ENCODE measurements around the gene LRRK1.
A peak's percentile ranks its signal among the peaks of the same experiment; 100 is the strongest.

The LRRK1 gene

GRCh38 chr15:100908466-100908865, 10.7 kb upstream of the LRRK1 start:
- Histone ChIP-seq H3K9me2 (replicated peaks; ENCODE audit: control insufficient read depth, low read length) (no peaks in the 10 kb centered on the region), H3K79me2 (ENCODE audit: control insufficient read depth, low read length) (no peaks in the 10 kb centered on the region), H3K36me3 (ENCODE audit: control insufficient read depth, low read length) (peaks cover 11% of the 10 kb centered on the region), H3K4me2 (ENCODE audit: low read length) (no peak overlapping the region), H3K27me3 (ENCODE audit: control insufficient read depth, low read length) (no peaks in the 10 kb centered on the region), H3K9me3 (ENCODE audit: control insufficient read depth, insufficient read depth, low read length) (no peaks in the 10 kb centered on the region), H3F3A (ENCODE audit: control insufficient read depth, insufficient read depth) (no peaks in the 10 kb centered on the region), H3K4me1 (ENCODE audit: control insufficient read depth, low read length) (no peaks in the 10 kb centered on the region), H3K27ac (ENCODE audit: low read depth, low read length) (no peak overlapping the region), H3K4me3 (ENCODE audit: low read length) (no peak overlapping the region), H4K20me1 (ENCODE audit: control insufficient read depth, insufficient read depth, low read depth, low read length) (no peaks in the 10 kb centered on the region)
- TF ChIP-seq, protein P1, sequence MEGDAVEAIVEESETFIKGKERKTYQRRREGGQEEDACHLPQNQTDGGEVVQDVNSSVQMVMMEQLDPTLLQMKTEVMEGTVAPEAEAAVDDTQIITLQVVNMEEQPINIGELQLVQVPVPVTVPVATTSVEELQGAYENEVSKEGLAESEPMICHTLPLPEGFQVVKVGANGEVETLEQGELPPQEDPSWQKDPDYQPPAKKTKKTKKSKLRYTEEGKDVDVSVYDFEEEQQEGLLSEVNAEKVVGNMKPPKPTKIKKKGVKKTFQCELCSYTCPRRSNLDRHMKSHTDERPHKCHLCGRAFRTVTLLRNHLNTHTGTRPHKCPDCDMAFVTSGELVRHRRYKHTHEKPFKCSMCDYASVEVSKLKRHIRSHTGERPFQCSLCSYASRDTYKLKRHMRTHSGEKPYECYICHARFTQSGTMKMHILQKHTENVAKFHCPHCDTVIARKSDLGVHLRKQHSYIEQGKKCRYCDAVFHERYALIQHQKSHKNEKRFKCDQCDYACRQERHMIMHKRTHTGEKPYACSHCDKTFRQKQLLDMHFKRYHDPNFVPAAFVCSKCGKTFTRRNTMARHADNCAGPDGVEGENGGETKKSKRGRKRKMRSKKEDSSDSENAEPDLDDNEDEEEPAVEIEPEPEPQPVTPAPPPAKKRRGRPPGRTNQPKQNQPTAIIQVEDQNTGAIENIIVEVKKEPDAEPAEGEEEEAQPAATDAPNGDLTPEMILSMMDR (IDR thresholded peaks at IDR 0.05; ENCODE audit: low read depth, low read length, poor library complexity, severe bottlenecking): no peak

GRCh38 chr15:100909565-100909964, 9.6 kb upstream of the LRRK1 start:
- H3K79me2 ChIP-seq (ENCODE audit: control insufficient read depth, low read length): peaks cover 3% of the 10 kb centered on the region
- no peak for TF ChIP-seq EZH2phosphoT487 (IDR thresholded peaks at IDR 0.05; ENCODE audit: borderline replicate concordance, low read length)
- TF ChIP-seq, protein P1 (IDR thresholded peaks at IDR 0.05; ENCODE audit: low read depth, low read length, poor library complexity, severe bottlenecking): no peak
- H4K20me1 ChIP-seq (ENCODE audit: control insufficient read depth, insufficient read depth, low read depth, low read length): no peaks in the 10 kb centered on the region
- H3K27ac ChIP-seq (ENCODE audit: low read depth, low read length): no peak overlapping the region
- H3K9me3 ChIP-seq (ENCODE audit: control insufficient read depth, insufficient read depth, low read length): no peaks in the 10 kb centered on the region
- H3K4me2 ChIP-seq (ENCODE audit: low read length): no peak overlapping the region
- no peaks in the 10 kb centered on the region for H3K9me2 ChIP-seq (replicated peaks; ENCODE audit: control insufficient read depth, low read length)
- H3F3A ChIP-seq (ENCODE audit: control insufficient read depth, insufficient read depth): no peaks in the 10 kb centered on the region
- no peak overlapping the region for H3K4me3 ChIP-seq (ENCODE audit: low read length)
- peaks cover 15% of the 10 kb centered on the region for H3K36me3 ChIP-seq (ENCODE audit: control insufficient read depth, low read length)
- no peaks in the 10 kb centered on the region for H3K4me1 ChIP-seq (ENCODE audit: control insufficient read depth, low read length)
- H3K27me3 ChIP-seq (ENCODE audit: control insufficient read depth, low read length): no peaks in the 10 kb centered on the region

DNA sequence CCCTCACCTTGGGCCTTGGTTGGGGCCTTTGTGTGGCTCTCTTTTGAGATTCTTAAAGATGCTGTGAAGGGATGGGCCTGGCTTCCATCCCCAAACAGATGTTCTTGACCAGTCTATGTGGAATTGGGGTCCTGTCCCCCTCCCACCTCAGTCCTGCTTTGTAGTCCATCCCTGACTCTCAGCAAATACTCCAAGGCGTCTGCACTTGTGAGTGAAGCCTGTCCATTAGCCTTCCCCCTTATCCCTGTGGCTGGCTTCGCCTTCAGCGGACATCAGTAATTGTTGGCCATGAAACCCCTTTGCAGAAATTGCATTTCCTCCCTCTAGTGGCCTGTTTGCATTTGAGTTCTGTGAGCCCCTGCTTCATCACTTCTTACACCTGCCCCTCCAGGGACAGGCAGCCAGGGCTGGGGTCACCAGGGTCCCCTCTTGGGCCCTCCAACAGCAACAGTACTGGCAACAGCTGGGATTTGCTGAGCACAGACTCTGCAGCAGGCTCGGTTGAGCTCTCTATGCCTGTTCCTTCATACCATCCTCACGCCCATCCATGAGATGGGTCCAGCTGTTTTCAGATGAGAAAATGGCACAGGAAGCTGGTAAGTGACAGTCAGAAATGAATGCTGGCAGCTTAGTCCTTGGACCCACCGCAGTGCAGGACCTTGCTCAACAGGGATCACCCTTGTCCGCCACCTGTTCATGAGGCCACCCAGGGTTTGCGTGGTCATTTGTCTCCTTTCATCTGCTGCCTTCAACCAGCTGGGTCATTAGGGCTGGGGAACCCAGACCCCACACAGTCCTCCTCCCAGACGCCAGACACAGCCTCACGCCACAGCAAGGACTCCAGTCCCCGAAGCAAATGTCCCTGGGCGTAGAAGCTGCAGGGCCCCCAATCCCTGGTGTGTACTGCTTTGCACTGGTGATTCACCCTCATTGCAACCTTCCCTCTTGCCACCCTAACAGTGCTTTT, 8.9 kb upstream of the LRRK1 start:
- H3K9me2 ChIP-seq (replicated peaks; ENCODE audit: control insufficient read depth, low read length): no peaks in the 10 kb centered on the region
- no peaks in the 10 kb centered on the region for H3K4me1 ChIP-seq (ENCODE audit: control insufficient read depth, low read length)
- peaks cover 22% of the 10 kb centered on the region for H3K36me3 ChIP-seq (ENCODE audit: control insufficient read depth, low read length)
- no peaks in the 10 kb centered on the region for H3F3A ChIP-seq (ENCODE audit: control insufficient read depth, insufficient read depth)
- no peaks in the 10 kb centered on the region for H3K27me3 ChIP-seq (ENCODE audit: control insufficient read depth, low read length)
- TF ChIP-seq, protein P1 (IDR thresholded peaks at IDR 0.05; ENCODE audit: low read depth, low read length, poor library complexity, severe bottlenecking): peak; percentile 34
- no peak for TF ChIP-seq EZH2phosphoT487 (IDR thresholded peaks at IDR 0.05; ENCODE audit: borderline replicate concordance, low read length)
- no peak overlapping the region for H3K4me3 ChIP-seq (ENCODE audit: low read length)
- H4K20me1 ChIP-seq (ENCODE audit: control insufficient read depth, insufficient read depth, low read depth, low read length): no peaks in the 10 kb centered on the region
- no peaks in the 10 kb centered on the region for H3K9me3 ChIP-seq (ENCODE audit: control insufficient read depth, insufficient read depth, low read length)
- H3K4me2 ChIP-seq (ENCODE audit: low read length): no peak overlapping the region
- no peak overlapping the region for H3K27ac ChIP-seq (ENCODE audit: low read depth, low read length)
- H3K79me2 ChIP-seq (ENCODE audit: control insufficient read depth, low read length): peaks cover 10% of the 10 kb centered on the region

All from DOHH2 (cell line).